Globus pallidus (tissue), 1 donor: ENCODE results near the gene HDAC6.

ENCODE experiments used
- DNase-seq: peaks from one replicate; pipeline ENCODE4 v3.0.0-alpha.2; 2015; ENCODE audit warnings: low spot score

The HDAC6 gene

GRCh38 chrX:48801280-48802088 is at the start of gene HDAC6:
TSS of gene HDAC6 (plus strand) at chrX:48802067. CDS start at chrX:48802693, 626 bp downstream.
- peak; percentile 98 for DNase-seq

DNA sequence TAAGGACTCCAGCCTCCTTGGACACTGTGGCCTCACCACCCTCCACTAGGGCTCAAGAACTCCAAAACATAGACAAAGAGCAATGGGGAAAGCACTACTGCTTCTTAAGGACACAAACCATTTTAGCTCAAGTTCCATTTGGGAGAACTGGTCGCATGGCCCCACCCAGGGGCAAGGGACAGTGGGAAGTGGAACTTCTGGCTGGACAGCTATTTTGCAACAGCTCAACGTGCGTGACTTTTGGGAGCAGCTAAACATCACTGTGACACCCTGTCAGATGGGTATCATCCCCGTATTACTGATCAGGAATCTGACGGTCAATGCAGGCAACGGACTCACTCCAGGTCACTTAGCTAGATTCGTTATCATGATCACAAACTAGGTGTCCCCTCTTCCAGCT is 49.4 kb upstream of the HDAC6 start:
- DNase-seq: no peak

- no peak for DNase-seq
Measured at GRCh38 chrX:48753708-48754228, 48.1 kb upstream of the HDAC6 start.

- DNase-seq: no peak
Measured at GRCh38 chrX:48754238-48754637, 47.6 kb upstream of the HDAC6 start.

DNA sequence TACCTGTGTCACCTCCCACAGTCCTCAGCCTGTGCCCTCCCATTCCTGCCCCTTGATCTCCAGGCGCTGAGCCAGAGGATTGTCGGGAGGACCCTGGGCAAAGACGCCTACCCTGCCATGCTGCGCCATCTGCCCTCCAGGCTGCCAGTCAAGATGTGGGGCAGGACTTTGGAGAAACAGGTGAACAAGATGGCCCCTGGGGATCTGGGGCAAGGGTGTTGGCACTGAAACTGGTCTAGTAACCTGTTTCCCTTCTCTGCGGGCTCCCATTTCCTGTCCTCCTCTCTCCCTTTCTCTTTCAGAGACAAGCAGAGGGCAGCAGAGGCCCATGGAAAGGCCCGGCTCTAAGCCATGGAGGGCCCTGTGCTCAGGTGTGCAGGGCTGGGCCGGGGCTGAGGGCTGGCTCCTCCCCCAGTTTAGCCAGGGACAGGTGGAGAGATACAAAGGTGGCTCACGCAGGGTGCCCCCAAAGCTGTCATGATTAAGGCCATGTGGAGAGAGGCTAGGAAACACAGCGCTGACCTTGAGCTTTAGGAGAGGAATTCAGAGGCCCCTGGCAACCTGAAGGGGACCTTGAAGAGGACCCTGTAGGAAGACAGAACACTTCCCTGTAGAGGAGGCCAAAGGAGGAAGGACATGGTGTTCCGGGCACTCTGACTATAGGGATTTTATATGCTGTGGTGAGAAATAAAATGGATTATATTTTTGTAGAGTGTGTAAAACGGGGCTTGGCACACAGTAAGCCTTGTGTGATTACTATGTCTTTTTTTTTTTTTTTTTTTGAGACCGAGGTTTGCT is 40.0 kb upstream of the HDAC6 start, which contains the start of gene GLOD5:
Gene GLOD5, plus strand, starts transcription at position 74 of the 798 bp plus-strand sequence. Its CDS starts 44 bp downstream, at position 118.
- no peak for DNase-seq

DNA sequence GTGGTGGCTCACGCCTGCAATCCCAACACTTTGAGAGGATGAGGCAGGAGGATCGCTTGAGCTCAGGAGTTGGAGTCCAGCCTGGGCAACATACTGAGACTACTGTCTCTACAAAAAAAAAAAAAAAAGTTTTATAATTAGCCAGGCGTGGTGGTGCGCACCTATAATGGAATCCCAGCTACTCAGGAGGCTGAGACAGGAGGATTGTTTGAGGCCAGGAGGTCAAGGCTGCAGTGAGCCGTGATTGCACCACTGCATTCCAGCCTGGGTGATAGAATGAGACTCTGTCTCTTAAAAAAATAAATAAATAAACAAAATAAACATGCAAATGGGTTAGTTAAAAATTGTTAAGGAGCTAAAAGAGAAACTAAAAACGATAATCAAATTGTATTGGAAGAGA is 32.6 kb upstream of the HDAC6 start:
- no peak for DNase-seq

- DNase-seq: no peak
Measured at GRCh38 chrX:48770296-48770695, 31.6 kb upstream of the HDAC6 start.

- DNase-seq: no peak
Measured at GRCh38 chrX:48772602-48773001, 29.3 kb upstream of the HDAC6 start.

DNA sequence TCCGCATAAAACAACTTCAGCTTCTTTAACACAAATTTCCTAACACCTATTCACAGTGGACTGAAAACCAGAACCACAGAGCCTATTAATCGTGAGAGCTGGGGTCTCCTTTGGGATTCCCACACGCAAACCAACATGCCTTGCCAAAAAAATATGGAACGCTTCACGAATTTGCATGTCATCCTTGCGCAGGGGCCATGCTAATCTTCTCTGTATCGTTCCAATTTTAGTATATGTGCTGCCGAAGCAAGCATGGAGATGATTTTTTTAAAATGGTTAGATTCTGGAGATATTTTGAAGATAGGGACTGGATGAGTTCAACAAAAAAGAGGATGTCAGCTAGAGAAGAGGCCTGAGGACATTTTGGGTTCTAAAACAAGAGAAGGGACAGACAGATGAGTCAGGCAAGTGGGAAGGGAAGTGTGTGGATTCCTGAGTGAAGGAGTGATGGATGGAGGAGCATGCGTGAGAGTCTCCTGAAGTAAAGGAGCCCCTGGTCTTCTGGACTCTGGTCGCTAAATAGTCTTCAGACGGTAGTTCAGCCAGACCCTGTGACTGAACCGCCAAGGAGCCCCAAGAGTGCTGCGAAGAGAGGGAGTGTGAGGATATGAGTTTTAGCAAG is 24.9 kb upstream of the HDAC6 start:
- DNase-seq: no peak

GRCh38 chrX:48779399-48779798 is 22.5 kb upstream of the HDAC6 start:
- DNase-seq: no peak

DNA sequence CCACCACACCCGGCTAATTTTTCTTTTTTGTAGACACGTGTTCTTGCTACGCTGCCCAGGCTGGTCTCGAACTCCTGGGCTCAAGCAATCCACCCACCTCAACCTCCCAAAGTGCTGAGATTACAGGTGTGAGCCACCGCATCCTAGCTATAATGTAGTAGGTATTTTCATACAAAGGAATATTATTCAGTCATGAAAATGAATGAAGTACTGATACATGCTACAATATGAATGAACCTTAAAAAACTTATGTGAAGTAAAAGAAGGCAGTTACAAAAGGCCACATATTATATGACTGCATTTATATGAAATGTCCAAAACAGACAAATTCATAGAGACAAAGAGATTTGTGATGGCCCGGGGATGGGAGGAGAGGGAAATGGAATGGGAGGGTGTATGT is 20.2 kb upstream of the HDAC6 start:
- DNase-seq: no peak

GRCh38 chrX:48782216-48782615 is 19.7 kb upstream of the HDAC6 start:
- DNase-seq: no peak

- no peak for DNase-seq
Measured at GRCh38 chrX:48782795-48783194, 19.1 kb upstream of the HDAC6 start.

DNA sequence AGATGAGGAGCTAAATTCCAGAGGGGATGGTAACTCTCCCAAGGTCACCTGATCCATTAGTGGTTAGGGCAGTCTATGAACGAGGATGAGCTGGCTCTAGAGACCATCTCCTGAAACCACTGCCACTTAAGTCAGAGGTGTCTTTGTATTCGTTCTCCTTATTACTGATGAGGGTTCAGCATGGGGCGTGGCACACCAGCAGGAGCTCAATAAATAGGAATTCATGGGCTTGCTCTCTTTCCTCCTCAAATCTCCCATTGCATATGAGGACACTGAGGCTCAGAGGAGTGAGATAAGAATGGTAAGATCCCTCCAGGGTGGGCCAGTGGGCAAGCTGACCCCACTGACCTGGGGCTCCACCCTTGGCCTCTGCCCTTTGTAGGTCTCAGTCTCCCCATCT is 17.1 kb upstream of the HDAC6 start:
- no peak for DNase-seq

DNA sequence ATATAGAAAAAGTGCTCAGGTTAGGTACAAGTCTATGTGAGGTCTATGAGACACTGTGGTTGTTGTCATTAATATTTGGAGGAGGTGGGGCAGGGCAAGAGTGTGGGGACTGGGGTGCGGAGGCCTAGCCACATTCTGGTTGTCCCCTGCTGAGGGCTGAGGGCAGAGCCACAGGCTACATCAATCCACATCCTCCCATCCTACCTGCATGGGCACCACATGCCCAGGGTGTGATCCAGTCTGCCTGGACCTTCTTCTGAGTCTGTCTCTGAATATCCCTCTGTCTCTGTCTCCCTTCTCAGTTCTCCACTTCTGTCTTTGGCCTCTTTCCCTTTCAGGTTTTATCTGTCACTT is 16.7 kb upstream of the HDAC6 start:
- DNase-seq: no peak

DNA sequence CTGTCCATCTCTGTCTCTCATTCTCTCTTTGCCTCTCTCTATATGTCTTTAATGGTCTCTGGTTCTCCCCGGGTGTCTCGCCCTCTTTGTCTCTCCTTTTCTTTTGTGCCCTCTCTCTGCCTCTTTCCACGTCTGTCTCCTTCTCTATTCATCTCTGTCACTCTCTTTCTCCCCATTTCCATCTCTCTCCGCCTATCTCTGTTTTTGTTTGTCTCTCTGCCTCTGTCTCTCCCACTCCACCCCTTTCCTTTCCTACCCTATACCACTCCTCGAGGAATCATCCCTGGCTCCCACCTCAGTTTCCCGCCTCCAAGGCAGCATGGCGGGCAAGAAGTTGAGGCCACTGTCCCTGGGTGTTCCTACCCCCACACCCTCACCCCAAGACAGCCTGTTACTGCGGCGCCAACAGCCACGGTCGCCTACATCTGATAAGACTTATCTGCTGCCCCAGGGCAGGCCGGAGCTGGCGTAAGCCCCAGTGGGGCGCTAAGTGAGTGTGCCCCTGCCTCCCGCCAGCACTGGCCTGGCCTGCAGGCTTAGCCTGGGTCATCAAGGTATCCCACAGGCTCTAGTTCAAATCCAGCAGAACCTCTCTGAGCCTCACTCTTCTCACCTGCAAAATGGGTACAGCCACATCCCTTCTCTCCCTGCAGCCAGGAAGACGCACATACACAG is 16.2 kb upstream of the HDAC6 start:
- DNase-seq: no peak

DNA sequence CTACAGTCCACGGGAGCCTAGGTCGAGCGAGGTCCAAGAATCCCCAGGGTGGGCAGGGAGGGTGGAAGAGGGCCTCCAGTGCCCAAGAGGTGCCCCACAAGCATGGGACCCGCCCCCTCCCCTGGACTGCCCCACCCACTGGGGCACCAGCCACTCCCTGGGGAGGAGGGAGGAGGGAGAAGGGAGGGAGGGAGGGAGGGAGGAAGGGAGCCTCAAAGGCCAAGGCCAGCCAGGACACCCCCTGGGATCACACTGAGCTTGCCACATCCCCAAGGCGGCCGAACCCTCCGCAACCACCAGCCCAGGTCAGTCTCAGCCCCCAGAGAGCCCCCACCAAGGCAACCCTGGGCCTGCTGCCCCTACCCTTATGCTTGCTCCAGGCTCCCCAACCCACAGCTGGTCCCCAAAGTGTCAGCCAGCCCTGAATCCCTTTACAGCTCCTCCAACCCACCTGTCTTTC is 15.5 kb upstream of the HDAC6 start, which contains the start of gene GATA1:
Gene GATA1, plus strand, starts transcription at position 250 of the 460 bp plus-strand sequence. CDS start 4,520 bp downstream, outside the sequence.
- DNase-seq: no peak

- DNase-seq: no peak
Measured at GRCh38 chrX:48786825-48787504, 14.9 kb upstream of the HDAC6 start.

GRCh38 chrX:48787505-48788443 is 14.1 kb upstream of the HDAC6 start:
- no peak for DNase-seq
